HL-60/S4 treated with phorbol 12-myristate 13-acetate at 8.2 ng/mL for 4 days and 3 days (cell line): ENCODE measurements around the gene ARPP21.
"Not testable (repeated sequence)": the region's sequence is repeated elsewhere in the genome, so short reads cannot be mapped to it uniquely, and the experiment has no call there.

Experiments
- in situ Hi-C: fragments of 300-500 bp; cut with MboI; formaldehyde crosslinking; loops from 2 replicates; pipeline ENCODE4 v1.15.0; 2022; ENCODE audit warnings: low sequenced_read_pairs

The ARPP21 gene

GRCh38 chr3:35777065-35777464 is 137.7 kb downstream of the ARPP21 start:
- in situ Hi-C loops = no loop called here

GRCh38 chr3:35777563-35778554 is 138.5 kb downstream of the ARPP21 start:
- in situ Hi-C loops = no loop called here

- in situ Hi-C loops = no loop called here
Measured at GRCh38 chr3:35779611-35780010, 140.3 kb downstream of the ARPP21 start.

- in situ Hi-C loops = no loop called here
Measured at GRCh38 chr3:35780800-35781199, 141.5 kb downstream of the ARPP21 start.

GRCh38 chr3:35781558-35781957 is 142.2 kb downstream of the ARPP21 start:
- in situ Hi-C loops = no loop called here

- in situ Hi-C loops = no loop called here
Measured at GRCh38 chr3:35782355-35782754, 143.0 kb downstream of the ARPP21 start.

DNA sequence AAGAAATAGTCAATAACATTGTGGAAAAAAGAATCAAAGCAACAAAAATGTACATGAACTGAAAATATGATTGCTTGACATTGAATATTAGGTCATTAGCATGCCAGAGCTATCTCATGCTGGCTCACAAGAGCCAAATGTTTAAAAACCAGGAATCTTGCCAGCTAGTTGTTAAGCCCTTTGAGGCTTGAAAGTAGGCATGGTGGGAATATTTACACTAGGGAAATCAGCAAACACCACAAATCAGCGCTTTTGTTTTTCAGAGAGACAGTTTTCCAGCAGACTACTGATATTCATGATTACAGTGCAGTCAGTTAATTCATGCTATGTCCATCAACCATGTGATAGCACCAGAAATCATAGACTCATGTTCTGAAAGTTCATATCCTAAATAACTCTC is 144.8 kb downstream of the ARPP21 start:
- in situ Hi-C loops = no loop called here

DNA sequence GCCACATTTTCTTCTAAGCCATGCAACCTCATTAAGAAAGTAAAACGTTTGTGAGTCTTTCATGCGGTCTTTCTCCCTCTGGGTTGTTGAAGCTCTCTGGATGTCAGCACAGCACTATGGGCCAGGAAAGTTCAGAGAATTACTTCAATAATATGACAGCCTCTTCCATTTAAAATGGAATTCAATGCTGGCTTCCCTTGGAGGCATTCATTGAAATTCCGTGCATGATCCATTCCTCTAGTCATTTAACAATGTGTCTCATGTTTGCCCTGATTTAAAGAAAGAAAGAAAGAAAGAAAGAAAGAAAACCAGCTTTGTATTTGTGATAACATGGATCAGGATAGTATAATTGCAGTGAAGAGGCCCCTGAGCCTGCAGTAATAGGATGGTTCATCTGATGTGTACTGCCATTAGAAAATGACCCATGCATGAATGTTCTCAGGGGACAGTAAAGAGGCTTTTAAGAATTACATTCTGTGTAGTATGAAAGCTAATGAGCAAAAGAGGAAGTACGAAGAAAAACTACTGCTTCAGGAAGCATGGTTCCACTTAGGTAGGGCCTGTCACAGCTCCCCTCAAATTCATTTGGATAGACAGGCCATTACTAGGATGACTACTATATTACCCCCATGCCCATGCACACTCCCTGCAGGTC is 146.0 kb downstream of the ARPP21 start:
- in situ Hi-C loops = no loop called here

- in situ Hi-C loops = no loop called here
Measured at GRCh38 chr3:35787936-35788335, 148.6 kb downstream of the ARPP21 start.

GRCh38 chr3:35789042-35789831 is 149.9 kb downstream of the ARPP21 start:
- in situ Hi-C loops = no loop called here

- in situ Hi-C loops = no loop called here
Measured at GRCh38 chr3:35790764-35791163, 151.4 kb downstream of the ARPP21 start.

- in situ Hi-C loops = no loop called here
Measured at GRCh38 chr3:35793667-35794066, 154.3 kb downstream of the ARPP21 start.

GRCh38 chr3:35800960-35801459 is 161.7 kb downstream of the ARPP21 start:
- in situ Hi-C loops = no loop called here

- in situ Hi-C loops = no loop called here
Measured at GRCh38 chr3:35814531-35814930, 175.2 kb downstream of the ARPP21 start.

DNA sequence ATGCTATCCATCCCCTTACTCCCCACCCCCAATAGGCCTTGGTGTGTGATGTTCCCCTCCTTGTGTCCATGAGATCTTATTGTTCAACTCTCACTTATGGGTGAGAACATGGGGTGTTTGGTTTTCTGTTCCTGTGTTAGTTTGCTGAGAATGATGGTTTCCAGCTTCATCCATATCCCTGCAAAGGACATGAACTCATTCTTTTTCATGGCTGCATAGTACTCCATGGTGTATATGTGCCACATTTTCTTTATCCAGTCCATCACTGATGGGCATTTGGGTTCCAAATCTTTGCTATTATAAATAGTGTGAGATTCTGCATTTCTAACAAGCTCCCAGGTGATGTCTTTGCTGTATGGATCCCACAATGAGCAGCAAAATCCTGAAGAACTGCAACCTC is 176.5 kb downstream of the ARPP21 start:
- in situ Hi-C loops = not testable (repeated sequence)

DNA sequence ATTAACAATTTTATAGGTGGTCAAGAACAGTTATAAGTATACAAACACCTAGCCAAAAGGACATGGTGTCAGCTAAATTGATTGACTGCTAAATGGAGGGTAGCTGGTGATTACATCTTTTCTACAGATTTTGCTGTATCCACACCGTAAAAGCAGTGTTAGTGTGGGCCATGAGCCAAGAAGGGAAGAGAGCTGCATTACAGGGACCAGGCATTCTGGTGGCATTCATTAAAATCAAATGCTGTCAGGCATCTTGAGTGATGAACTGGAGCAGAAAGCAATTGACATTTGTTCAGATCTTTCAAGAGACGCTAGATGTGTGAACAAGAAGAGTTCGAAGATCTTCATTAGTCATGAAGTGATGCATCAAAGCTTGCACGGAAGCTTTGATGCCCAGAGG is 177.9 kb downstream of the ARPP21 start:
- in situ Hi-C loops = no loop called here

DNA sequence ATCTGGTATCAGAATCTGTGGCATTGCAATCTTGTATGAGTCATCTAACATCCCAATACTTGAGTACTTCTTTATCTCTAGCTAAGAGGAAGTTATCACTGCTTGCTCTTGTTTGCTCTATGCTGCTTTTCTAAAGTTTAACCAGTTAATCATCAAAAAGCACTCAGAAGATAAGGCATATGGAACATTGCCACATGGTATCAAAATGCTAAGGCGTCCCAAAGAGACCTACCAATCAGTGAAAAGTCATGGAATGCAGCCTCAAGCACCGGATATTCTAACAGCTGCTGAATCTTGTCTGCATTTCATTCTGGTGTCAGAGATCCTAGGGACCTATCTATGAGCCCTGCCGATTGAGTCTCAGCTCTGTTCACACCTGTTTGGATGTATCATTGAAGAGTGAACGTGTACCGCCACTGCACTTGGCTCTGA is 192.8 kb downstream of the ARPP21 start:
- in situ Hi-C loops = no loop called here
